Prostate gland (tissue), 2 donors: ENCODE results near the gene HNF4A. TPM values are rescaled to one million over a fixed set of nuclear protein-coding genes. Genes with fewer than 3 reads are reported as not detected.

Experiments used
- DNase-seq: peaks from one replicate; pipeline ENCODE4 v3.0.0-alpha.2; 2019; ENCODE audit warnings: low spot score
- H3K27ac ChIP-seq, 2 donors: fragments of 200-600 bp; sonication (generic); 2 replicates each; pipeline ENCODE4 v1.5.1; 2017 to 2019
- H3K27me3 ChIP-seq: fragments of 200-600 bp; sonication (generic); replicated peaks from 2 replicates; pipeline ENCODE4 v1.5.1; 2019; ENCODE audit not compliant: insufficient read depth
- H3K36me3 ChIP-seq, 2 donors: fragments of 200-600 bp; sonication (generic); 1 replicate in 1 of 2; 2 replicates in 1 of 2; pipeline versions ENCODE4 v1.5.1 to v1.8.1; 2017 to 2019
- H3K4me1 ChIP-seq: fragments of 200-600 bp; sonication (generic); replicated peaks from 2 replicates; pipeline ENCODE4 v1.5.1; 2019
- H3K4me3 ChIP-seq, 2 donors: fragments of 200-600 bp; sonication (generic); 2 replicates each; pipeline ENCODE4 v1.5.1; 2017 to 2019
- H3K9me3 ChIP-seq: fragments of 200-600 bp; sonication (generic); 2 replicates; pipeline ENCODE4 v1.5.1; 2017
- POLR2A ChIP-seq: fragments of 450-650 bp; IDR thresholded peaks from one replicate; pipeline ENCODE4 v1.6.1; 2016; ENCODE audit warnings: antibody characterized with exemption, mild to moderate bottlenecking
- POLR2AphosphoS5 ChIP-seq: sonication (generic); formaldehyde crosslinking; IDR thresholded peaks from one replicate; pipeline ENCODE4 v1.6.1; 2017; ENCODE audit warnings: antibody characterized with exemption
- WGBS: methylation state at CpG from one replicate; pipeline ENCODE4 v1.1.5; 2018; 5-methylcytosine and 5-hydroxymethylcytosine counted together
- intact Hi-C: fragments of 100-400 bp; cut with DNase I; formaldehyde crosslinking; loops from one replicate; pipeline ENCODE4 v1.14.2; 2022
- total RNA-seq, 2 donors: library from RNA; depleted of rRNA; stranded (reverse); fragments of >200 nt; gene quantifications; one replicate each; pipeline ENCODE4 v1.1.0, GENCODE V29; 2016
- TF ChIP-seq, protein P1 (sequence below), 4 experiments: fragments of 200-600 bp in 2 of 4; fragments of 450-650 bp in 2 of 4; sonication (generic) in 2 of 4; IDR thresholded peaks; 1 replicate in 3 of 4; 2 replicates in 1 of 4; pipeline ENCODE4 v1.5.1; 2016 to 2019; ENCODE audit warnings: antibody characterized with exemption in 4 of 4, mild to moderate bottlenecking in 2 of 4, moderate library complexity in 2 of 4

HNF4A gene
- total RNA-seq, 2 donors from 2014 or later: not detected

DNA sequence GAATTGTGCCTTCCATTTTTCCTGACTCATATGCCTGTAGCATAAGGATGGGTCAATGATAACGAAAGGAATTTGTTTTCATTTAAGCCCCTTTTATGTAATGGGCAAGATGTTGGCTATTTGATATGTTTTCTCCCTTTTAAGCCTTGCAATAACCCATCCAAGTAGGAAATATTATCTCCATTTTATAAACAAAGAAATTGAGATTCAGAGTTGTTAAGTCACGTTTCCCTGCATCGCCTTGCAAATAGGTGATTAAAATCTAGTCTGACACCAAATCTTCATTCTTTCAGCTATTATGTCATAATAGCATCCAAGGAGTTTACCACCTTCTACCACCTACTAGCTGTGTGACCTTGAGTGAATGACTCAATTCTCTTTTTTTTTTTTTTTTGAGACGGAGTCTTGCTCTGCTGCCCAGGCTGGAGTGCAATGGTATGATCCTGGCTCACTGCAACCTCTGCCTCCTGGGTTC is 7.0 kb downstream of the HNF4A start:
- H3K27ac ChIP-seq: no peak overlapping the region
- intact Hi-C loops: no loop called here
- H3K9me3 ChIP-seq: no peaks in the 10 kb centered on the region
- H3K27me3 ChIP-seq: no peaks in the 10 kb centered on the region
- H3K36me3 ChIP-seq: no peaks in the 10 kb centered on the region
- no peak for DNase-seq
- WGBS: 61% methylated on average over 4 of the region's 4 CpGs
- H3K4me3 ChIP-seq: no peak overlapping the region
- TF ChIP-seq POLR2A: no peak
- TF ChIP-seq, protein P1, sequence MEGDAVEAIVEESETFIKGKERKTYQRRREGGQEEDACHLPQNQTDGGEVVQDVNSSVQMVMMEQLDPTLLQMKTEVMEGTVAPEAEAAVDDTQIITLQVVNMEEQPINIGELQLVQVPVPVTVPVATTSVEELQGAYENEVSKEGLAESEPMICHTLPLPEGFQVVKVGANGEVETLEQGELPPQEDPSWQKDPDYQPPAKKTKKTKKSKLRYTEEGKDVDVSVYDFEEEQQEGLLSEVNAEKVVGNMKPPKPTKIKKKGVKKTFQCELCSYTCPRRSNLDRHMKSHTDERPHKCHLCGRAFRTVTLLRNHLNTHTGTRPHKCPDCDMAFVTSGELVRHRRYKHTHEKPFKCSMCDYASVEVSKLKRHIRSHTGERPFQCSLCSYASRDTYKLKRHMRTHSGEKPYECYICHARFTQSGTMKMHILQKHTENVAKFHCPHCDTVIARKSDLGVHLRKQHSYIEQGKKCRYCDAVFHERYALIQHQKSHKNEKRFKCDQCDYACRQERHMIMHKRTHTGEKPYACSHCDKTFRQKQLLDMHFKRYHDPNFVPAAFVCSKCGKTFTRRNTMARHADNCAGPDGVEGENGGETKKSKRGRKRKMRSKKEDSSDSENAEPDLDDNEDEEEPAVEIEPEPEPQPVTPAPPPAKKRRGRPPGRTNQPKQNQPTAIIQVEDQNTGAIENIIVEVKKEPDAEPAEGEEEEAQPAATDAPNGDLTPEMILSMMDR (IDR thresholded peaks at IDR 0.05): no peak
- no peak for TF ChIP-seq POLR2AphosphoS5
- no peaks in the 10 kb centered on the region for H3K4me1 ChIP-seq

DNA sequence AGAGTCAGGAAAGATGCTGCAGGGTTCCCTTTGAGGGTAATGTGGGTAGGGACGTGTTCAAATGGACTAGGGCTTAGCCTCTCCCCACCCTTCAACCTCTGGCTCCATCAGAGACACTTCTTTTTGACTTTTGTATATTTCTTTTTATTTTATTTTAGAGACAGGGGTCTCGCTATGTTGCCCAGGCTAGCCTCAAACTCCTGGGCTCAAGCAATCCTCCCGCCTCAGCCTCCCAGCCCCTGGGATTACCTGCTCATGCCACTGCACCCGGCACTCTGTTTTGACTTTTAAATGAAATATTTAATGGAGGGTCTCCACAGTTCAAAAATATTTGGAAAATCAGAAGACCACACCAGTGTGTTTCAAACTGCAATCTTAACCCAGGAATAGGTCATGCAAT is 8.6 kb downstream of the HNF4A start:
- 87% methylated on average over 4 of the region's 4 CpGs for WGBS

DNA sequence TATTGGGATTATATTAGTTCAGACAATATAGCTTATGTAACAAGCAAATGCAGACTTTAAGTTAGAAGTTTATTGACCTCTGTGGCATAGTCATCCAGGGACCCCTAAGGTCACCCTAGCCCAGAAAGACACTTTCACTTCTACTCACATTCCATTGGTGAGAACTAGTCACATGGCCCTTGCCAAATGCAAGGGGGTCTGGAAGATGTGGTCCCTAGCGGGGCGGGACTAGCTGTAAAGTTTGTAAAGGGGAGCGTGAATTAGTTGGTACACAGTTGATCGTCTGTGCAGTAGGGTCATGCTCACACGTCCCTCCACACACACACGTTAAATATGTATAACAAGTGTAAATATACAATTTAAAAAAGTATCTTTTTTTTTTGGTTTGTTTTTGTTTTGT is 9.3 kb downstream of the HNF4A start:
- Histone ChIP-seq H3K4me1 (no peaks in the 10 kb centered on the region), H3K36me3 (no peaks in the 10 kb centered on the region), H3K9me3 (no peaks in the 10 kb centered on the region), H3K4me3 (no peak overlapping the region), H3K27me3 (no peaks in the 10 kb centered on the region), H3K27ac (no peak overlapping the region)
- no peak for DNase-seq
- TF ChIP-seq, protein P1 (IDR thresholded peaks at IDR 0.05): no peak
- no peak for TF ChIP-seq POLR2A
- TF ChIP-seq POLR2AphosphoS5: no peak
- WGBS: 91% methylated on average over 6 of the region's 6 CpGs
- intact Hi-C loops: no loop called here

More for the DNA sequence above, 8.6 kb downstream of the HNF4A start:
- Histone ChIP-seq H3K27ac (no peak overlapping the region), H3K27me3 (no peaks in the 10 kb centered on the region), H3K36me3 (no peaks in the 10 kb centered on the region), H3K4me1 (no peaks in the 10 kb centered on the region), H3K9me3 (no peaks in the 10 kb centered on the region), H3K4me3 (no peak overlapping the region)
- no peak for DNase-seq
- TF ChIP-seq, protein P1 (IDR thresholded peaks at IDR 0.05): no peak
- TF ChIP-seq POLR2AphosphoS5: no peak
- no peak for TF ChIP-seq POLR2A
- intact Hi-C loops: no loop called here

DNA sequence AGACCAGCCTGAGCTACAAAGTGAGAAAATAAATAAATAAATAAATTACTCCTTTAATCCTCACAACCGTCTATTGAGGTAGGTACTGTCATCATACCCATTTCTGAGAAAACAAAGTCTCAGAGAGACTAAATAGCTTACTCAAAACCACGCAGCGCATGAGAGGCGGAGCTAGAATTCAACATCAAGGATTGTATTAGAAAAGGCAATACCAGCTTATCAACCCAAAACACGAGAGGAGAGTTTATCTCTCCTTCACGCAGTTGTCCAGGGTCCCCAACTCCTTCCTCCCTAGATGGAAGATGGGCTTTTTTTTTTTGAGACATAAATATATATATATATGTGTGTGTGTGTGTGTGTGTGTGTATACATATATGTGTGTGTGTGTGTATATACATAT is 12.2 kb downstream of the HNF4A start:
- no peak overlapping the region for H3K27ac ChIP-seq
- TF ChIP-seq, protein P1 (IDR thresholded peaks at IDR 0.05): no peak
- TF ChIP-seq POLR2AphosphoS5: no peak
- TF ChIP-seq POLR2A: no peak
- WGBS: 94% methylated on average over 6 of the region's 6 CpGs

DNA sequence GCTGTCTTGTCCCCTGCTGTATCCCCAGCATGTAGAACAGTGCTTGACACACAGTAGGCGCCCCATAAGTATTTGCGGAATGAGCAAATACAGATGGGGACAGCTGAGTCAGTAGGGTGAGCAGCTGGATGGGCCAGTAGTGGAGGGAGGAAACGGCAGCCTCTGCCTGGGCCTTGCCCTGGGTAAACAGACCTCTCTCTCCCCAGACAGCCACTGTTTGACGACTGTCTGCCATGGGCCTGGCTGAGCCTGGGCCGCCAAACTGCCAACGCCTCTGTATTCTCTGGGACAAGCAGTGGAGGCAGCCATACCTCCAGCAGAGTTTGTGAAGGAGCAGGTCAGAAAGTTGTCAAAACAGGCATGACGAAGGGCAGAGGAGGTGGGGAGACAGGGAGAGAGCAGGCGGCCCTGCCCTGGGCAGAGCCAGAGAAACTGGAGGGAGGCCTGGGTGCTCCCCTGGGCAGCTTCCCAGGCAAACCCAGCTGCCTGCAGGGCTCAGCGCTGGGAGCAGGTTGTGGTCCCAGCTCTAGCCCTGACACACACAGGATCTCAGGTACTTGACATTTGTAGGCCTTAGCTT is 15.2 kb downstream of the HNF4A start:
- no peak for DNase-seq
- Histone ChIP-seq H3K4me3 (no peak overlapping the region), H3K27ac (no peak overlapping the region), H3K36me3 (no peaks in the 10 kb centered on the region), H3K9me3 (no peaks in the 10 kb centered on the region), H3K4me1 (no peaks in the 10 kb centered on the region), H3K27me3 (no peaks in the 10 kb centered on the region)
- intact Hi-C loops: no loop called here
- 61% methylated on average over 8 of the region's 9 CpGs for WGBS
- TF ChIP-seq, protein P1 (IDR thresholded peaks at IDR 0.05): no peak
- no peak for TF ChIP-seq POLR2AphosphoS5
- TF ChIP-seq POLR2A: no peak

More for the DNA sequence above, 12.2 kb downstream of the HNF4A start:
- H3K27me3 ChIP-seq: no peaks in the 10 kb centered on the region
- H3K4me1 ChIP-seq: no peaks in the 10 kb centered on the region
- no peak overlapping the region for H3K4me3 ChIP-seq
- intact Hi-C loops: no loop called here
- no peaks in the 10 kb centered on the region for H3K36me3 ChIP-seq
- no peak for DNase-seq
- H3K9me3 ChIP-seq: no peaks in the 10 kb centered on the region
